A172 (cell line): ENCODE results near the gene LGALS9. TPM values are rescaled to one million over a fixed set of nuclear protein-coding genes. Genes with fewer than 3 reads are reported as not detected.
"Not testable (repeated sequence)": the region's sequence is repeated elsewhere in the genome, so short reads cannot be mapped to it uniquely, and the experiment has no call there.

ENCODE experiments used
- DNase-seq: peaks from one replicate; pipeline ENCODE4 v3.0.0-alpha.2; 2015; ENCODE audit warnings: low spot score
- total RNA-seq: library from RNA; depleted of rRNA; stranded (reverse); fragments of >200 nt; shearing (Covaris generic); gene quantifications from 2 replicates; pipeline ENCODE4 v1.2.3, GENCODE V29; 2014

LGALS9 gene
- total RNA-seq, 1 experiment from 2014 or later, result 1.4 TPM

GRCh38 chr17:27629260-27629659, 1.7 kb upstream of the LGALS9 start:
- not testable (repeated sequence) for DNase-seq

- DNase-seq, result no peak
These were observed 398 bp downstream of the LGALS9 start for GRCh38 chr17:27631411-27631760.

- DNase-seq, result no peak
These were observed 1.1 kb downstream of the LGALS9 start for GRCh38 chr17:27631897-27632725.

GRCh38 chr17:27632766-27633165, 1.8 kb downstream of the LGALS9 start:
- not testable (repeated sequence) for DNase-seq

- no peak for DNase-seq
These were observed 2.5 kb downstream of the LGALS9 start for GRCh38 chr17:27633312-27634025.

GRCh38 chr17:27634026-27634335, 3.0 kb downstream of the LGALS9 start:
- DNase-seq, result no peak

- DNase-seq, result no peak
These were observed 3.8 kb downstream of the LGALS9 start for GRCh38 chr17:27634776-27635175.

GRCh38 chr17:27635275-27635823, 4.4 kb downstream of the LGALS9 start:
- DNase-seq, result no peak

GRCh38 chr17:27636005-27636520, 5.1 kb downstream of the LGALS9 start:
- DNase-seq, result not testable (repeated sequence)

- DNase-seq, result not testable (repeated sequence)
These were observed 6.8 kb downstream of the LGALS9 start for GRCh38 chr17:27637818-27638217.

- not testable (repeated sequence) for DNase-seq
These were observed 7.5 kb downstream of the LGALS9 start for GRCh38 chr17:27638415-27638914.

GRCh38 chr17:27640790-27641189, 9.8 kb downstream of the LGALS9 start:
- no peak for DNase-seq

GRCh38 chr17:27644586-27644985, 13.6 kb downstream of the LGALS9 start:
- no peak for DNase-seq

- not testable (repeated sequence) for DNase-seq
These were observed 14.6 kb downstream of the LGALS9 start for GRCh38 chr17:27645621-27646020.

- DNase-seq, result no peak
These were observed 15.2 kb downstream of the LGALS9 start for GRCh38 chr17:27646232-27646631.

GRCh38 chr17:27647765-27648164, 16.8 kb downstream of the LGALS9 start:
- DNase-seq, result no peak

GRCh38 chr17:27649111-27649571, 18.2 kb downstream of the LGALS9 start:
- DNase-seq, result not testable (repeated sequence)

- DNase-seq, result no peak
These were observed 18.9 kb downstream of the LGALS9 start for GRCh38 chr17:27649929-27650328.

- DNase-seq, result no peak
These were observed 19.8 kb downstream of the LGALS9 start for GRCh38 chr17:27650836-27651235.

- DNase-seq, result peak; percentile 44
These were observed 20.7 kb downstream of the LGALS9 start for GRCh38 chr17:27651411-27652345.

GRCh38 chr17:27653449-27653971, 22.5 kb downstream of the LGALS9 start:
- not testable (repeated sequence) for DNase-seq
